Renal pelvis (tissue), 4 donors: ENCODE measurements around the gene CCDC85C. TPM values are rescaled to one million over a fixed set of nuclear protein-coding genes. Genes with fewer than 3 reads are reported as not detected.
A peak's percentile ranks its signal among the peaks of the same experiment; 100 is the strongest.

Experiments
- DNase-seq: peaks from one replicate; pipeline ENCODE4 v3.0.0-alpha.2; 2013
- polyA plus RNA-seq, 3 donors: library from polyadenylated mRNA; unstranded; fragments of 120-200 nt; gene quantifications; one replicate each; pipeline ENCODE4 v1.2.1, GENCODE V29; 2013; ENCODE audit not compliant: insufficient read length in 3 of 3

CCDC85C gene
- polyA plus RNA-seq, 3 donors = 28.9 to 36.7 (median 34.5) TPM

DNA sequence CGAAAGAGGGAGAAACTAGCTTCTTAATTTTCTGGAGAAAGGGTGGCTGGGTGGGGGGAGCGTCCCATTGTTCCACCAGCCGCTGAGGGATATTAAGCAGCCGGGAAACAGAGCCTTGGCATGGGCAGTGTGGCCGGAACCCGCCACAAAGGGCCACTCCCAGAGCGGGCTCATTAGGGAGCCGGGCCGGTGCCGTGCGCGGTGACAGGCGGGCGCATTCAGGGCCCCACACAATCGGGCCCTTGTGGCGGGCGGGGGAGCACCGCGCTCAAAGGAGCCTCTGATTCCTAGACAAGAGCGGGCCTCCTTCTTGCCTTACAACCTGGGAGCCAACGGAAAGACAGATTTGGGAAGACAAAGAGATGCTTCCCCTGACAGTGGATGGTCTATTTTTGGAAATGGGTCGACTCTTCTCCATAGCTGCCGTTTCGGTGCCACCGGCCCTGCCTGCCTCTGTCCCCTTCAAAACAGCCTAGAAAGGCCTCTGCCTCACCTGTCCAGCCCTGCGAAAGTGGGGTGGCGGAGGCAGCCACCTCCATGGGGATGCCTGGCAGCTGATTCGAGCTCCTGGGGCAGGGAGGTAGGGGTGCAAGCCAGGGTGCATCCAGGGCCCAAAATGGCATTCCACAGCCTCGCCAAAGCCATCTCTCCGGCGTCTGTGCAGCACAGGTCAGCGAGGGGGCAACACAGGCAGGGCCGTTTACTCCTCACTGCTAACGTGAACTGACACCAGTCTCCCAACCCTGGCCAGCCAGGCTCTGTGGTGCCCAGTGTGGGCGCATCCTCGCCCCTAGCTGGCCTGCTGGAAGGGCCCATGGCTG lies 10.9 kb downstream of the CCDC85C start:
- DNase-seq = no peak

DNA sequence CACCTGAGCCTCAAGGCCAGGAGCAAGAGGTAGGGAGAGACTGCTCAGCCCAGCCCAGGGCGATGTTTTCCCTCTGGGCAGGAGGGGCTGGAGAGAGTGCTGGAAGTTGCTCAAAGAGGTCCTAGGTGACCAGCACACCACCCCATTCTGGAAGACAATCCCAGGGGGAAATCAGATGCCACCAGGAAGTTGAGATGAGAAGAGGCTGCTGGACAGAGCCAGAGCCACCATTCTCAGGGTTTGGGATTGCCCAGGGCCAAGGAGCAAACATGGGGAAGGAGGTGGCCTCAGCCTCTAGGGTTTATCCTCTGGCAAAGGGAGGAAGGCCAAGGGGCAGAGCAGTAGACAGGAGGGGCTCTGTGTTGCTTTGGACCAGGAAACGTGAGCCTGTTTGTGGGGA lies 11.6 kb downstream of the CCDC85C start:
- DNase-seq = no peak

DNA sequence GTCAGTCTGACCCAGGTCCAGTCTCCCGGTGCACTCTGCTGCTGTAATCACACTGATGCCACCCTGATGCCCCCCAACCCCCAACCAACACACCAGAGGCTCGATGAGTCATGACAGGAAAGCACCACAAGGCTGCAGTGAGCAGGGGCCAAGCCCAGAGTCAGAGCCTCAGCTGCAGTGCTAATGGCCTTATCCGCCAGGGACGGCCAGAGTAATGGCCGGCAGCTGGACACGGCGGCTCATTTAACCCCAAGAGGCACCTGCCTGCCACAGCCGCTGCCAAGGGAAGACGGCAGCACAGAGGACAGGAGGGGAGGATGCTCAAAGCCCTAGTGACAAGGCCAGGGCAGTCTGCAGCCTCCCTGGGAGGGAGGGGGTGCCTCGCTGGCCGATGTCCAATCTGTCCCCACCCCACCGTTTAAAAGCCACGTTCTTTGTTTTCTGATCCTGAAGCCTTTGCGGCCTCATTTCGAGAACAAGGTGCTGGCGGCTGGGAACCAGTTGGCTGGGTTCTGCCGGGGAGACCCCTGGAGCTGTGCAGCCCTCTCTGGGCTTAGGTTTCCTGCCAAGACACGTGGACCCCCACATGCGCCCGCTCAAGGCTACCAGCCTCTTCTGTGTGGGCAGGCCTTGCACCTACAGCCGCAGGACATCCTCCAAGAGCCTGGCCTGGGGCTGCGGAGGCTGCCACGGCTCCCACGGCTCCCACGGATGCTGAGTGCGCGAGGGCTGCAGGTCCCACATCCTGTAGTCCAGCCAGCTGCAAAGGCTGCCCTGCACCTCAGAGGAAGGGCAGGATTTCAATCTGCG lies 13.1 kb downstream of the CCDC85C start:
- DNase-seq = no peak

DNA sequence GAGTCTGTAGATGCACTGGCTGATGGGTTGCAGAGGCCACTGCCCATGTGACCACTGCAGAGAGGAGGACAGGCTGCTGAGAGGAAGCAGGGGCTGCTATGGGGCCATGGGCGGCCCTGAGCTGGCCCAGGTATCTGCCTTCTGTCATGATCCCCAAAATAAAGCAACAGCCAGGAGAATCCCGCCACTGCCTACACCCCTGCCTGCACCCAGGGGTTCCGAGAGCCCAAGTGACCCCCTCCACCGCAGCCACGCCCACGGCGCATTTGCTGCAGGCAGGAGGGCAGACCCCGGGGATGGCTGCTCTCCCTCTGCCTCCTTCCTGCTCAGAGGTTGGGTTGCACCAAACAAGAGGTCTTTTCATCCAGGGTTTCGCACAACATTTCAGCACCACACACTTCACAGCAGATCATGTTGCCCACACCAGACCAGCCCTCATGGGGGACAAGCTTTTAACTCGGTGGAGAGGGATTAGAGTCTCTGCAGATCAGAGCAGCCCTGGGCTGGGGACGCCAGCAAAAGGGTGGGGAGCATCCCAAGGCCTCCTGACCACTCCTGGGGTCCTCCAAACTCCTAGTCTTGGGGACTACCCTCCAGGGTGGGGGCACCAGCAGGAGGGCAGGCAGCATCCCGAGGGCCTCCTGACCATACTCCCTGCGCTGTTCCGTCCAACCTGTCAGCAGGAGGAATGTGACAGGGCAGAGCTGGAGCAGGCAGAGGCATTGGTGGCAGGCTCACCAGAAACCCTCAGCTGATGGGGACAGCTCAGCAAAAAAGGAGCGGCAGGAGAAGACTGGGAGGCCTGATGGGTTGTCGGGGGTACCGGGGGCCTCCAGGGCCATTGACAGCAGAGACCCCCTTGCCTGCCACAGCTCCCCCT lies 14.1 kb downstream of the CCDC85C start:
- DNase-seq = no peak

DNA sequence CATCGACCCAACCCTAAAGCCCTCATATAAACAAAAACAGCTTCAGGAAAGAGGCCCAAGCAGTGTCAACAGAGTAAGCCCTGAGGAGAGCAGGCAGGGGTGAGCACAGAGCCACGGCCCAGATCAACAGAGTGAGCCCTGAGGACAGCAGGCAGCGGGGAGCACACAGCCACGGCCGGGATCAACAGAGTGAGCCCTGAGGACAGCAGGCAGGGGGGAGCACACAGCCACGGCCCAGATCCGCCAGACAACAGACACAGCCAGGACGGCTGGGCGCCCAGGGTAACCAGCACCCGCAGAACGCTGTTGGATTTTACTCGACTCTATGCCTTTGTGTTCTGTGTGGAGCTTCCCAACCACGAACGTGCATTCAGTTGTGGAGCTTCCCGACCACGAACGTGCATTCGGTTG lies 15.0 kb downstream of the CCDC85C start:
- DNase-seq = no peak

DNA sequence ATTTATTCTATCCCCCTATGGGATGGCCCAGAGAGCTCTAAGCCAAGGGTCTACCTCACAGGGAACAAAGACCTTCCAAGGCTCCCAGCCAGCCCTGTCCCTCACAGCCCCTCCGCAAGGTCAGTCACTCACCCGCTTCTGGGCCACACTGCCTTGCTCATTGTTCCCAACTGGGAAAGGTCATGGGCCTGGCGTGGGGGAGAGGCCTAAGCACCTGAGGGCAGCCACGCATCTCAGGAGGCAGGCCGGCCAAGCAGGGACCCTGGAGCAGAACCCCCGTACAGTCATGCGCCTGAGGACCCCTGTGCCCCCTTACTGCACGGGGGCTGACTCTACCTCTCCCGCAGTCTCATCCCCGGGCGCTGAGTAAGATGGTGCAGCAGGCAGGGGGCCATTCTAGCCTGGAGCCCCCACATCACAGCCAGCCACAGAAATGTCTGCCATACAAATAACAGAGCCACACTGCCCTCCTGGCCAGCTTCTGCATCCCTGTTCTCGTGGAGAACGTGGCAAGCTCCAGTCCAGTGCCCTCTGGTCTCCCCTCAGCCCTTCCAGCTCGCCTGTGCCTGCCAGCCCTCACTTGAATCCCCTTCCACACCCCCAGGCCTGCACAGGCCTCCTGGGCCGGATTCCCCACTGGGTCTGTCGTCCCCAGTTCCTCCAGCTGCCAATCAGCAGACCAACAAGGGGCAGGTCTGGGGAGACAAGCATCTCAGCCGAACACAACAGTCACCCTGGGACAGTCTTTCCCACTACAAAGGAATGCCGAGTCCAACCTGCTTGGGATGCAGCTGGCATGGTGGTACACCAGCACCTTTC lies 16.3 kb downstream of the CCDC85C start:
- no peak for DNase-seq

DNA sequence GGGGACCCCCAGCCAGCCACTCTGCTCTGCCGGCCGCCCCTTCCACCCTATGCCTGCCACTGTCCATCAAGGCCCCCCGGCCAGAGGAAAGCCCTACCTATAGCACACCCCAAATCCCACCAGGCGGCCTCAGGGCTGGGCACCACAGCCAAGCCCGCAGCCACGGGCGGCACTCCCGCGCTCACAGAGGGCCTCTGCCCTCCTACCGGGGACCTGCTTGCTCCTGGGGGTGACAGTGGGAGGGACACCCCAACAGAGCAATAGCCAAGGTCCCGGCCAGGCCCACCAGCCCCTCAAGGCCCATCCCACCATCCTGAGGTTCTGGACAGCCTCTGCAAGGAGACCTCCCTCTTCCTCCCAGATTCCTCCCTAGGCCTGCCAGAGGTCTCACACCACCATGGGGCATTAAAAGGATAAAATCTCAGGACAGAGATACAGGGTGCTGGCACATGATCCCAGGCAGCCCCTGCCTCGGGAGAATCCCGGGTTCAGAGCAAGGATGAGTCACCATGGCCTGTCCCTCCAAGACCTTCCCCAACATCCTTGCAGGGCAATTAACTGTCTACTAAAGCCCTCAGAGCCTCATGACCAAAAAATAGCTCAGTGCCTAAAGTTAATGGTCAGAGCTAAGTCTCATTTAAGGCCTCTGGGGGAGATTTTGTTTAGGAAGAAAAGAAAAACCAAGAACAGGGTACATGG lies 17.1 kb downstream of the CCDC85C start:
- no peak for DNase-seq

DNA sequence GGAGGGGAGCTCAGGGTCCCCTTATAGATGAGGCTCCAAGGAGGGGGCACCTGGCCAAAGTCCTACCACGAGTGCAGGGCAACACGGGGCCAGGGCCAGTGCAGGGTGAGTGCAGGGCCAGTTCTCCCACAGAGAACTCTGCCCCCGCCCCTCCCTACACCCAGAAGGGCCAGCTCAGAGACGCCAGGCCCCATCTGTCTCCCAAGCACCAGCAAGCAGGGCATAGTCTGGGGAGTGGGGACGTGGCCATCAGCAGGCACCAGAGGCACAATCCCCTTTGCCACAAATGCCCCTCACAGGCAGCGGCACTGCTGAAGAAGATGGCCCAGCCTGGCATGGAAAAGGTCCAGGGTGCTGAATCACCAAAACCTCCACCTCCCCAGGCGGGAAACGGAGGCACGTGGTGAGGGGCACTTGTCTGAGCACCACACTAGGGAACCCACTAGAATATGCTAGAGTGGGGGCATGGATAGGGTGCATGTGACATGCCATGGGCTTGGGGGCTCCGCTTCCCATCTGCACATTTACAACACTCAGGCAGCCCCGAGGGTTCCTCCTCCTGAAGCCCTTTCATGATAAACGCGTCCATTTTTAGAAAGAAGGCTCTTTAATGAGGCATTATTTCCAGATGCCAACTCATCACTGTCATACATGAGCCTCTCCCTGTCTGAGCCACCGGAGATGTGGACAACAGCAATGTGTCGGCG lies 17.8 kb downstream of the CCDC85C start:
- no peak for DNase-seq

DNA sequence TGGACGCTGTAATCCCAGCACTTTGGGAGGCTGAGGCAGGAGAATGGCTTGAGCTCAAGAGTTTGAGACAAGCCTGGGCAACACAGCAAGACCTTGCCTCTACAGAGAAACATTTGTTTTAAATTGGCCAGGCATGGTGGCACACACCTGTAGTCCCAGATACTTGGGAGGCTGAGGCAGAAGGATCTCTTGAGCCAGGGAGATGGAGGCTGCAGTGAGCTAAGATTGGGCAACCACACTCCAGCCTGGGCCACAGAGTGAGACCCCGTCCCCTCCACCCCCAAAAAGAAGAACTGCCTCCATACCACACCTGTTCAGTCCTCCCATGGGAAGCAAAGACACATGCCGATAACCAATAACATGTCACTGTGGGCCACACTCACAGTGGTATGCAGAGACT lies 19.2 kb downstream of the CCDC85C start:
- no peak for DNase-seq

DNA sequence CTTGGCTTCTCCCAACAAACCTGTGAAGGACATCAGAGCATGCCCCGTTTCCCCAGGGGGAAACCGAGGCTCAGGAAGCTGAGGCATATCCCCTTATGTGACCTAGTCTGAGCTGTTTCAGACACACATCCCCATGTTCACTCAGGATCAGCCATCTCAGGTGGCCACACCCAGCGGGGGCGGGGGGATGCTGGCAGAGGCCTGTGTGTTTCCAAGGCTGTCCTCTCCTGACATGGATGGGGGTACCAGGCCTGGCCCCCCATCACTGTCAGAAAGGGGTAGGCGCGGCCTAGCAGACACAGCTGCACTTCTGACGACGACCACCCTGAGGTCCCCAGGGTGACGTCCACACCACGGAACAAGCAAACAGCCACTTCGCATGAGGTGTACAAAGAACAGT lies 22.1 kb downstream of the CCDC85C start:
- no peak for DNase-seq

DNA sequence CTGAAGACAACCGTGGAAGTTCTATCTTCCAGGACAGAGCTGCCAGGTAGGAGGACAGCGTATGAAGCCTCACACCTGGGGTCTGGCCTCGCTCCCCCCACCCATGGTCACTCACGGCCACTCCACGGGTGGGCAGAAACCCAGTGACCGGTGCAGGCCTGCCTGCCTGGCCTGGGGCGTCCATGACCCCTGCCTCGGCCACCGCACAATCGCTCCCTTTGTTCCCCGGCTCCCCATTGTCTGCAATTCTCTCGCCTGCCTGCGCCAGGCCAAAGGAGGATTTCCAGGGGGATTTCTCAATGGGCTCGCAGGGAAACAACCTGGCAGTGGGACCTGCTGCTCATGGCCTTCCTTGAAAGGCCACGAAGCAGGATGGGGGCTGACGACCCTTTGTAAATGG lies 22.6 kb downstream of the CCDC85C start:
- no peak for DNase-seq

DNA sequence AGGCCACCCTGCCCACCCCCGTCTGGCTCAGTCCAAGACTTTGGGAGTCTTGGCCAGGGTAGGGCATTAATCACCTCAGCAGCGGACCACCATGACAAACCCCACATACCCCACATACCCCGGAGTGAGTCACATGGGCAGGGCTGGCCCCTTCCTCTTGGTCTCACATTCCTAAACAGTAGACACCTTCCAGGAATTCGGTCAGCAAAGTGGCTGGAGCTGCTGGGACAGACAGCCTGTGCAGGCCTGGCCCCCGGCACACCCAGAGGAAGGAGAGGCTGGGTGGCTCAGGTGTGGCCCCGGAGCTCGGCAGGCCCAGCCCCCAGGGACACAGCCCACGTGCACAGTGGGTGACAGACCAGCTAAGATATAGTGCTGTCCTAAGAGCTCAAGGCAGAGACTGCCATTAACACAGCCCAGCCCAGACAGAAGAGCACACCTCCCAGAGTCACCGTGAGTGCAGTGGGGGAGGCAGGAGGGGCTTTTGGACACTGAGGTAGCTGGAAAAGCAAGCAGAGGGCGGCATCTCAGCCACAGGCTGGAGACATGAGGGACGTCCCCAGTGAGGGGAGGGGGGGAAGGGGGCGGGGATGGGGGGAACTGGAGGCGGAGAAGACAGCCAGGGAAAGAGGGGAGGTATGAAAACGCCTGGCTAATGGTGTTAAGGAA lies 24.0 kb downstream of the CCDC85C start:
- DNase-seq = peak; percentile 62

DNA sequence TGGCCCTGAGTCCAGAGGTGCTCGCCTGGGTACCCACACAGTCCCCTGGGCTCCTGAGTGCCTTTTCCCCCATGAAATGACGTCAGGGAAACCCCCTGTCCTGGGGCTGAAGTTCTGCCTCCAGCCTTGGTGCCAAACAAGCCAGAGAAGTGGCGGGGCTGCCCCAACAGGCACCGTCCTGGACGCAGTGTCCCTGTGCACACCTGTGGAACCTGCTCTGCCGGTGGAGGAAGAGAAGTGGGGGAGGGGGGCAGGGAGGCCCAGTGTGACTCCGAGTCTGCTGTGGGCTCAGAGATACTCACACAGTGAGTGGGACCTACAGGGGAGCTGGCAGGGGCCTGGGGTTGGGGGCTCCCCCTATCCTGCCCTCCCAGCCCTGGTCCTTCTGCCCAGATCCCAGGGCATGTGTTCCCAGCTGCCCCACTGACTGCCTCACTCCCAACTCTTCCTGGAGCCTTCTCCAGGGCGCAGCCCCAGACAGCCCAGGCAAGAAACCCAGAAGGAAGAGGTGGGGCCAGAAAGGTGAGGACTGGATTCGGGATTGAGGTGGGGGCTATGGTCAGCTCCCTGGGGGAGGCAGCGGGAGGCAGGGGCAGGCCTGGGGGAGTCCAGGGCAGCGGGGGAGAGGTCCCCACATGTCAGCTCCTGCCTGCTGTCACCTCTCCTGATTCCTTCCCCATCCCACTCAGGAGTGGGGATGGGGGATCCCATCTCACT lies 24.7 kb downstream of the CCDC85C start:
- no peak for DNase-seq

DNA sequence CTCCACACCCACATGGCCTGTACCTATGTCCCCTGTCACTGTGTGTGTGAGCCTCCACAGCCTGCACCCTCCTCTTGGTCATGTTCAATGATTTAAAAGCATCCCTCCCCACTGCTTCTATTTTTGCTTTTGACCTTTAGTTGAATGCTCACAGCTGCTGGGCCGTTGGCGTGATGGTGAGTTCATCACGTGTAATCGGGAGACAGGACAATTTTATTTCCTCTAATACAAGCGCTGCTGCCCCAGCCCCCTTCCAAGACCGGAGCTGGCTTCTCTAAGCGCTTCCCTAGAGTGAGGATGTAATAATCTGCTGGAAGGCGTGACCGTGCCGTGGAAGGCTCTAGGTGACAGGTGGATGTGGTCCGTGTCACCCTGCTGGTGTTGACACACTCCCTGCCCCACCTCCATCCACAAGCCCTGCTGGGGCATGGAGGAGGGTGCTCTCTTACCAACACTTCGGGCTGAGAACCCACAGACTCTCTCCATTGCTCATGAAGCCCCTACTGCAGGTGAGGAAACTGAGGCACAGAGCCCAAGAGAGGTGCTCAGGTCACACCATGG lies 25.4 kb downstream of the CCDC85C start:
- DNase-seq = no peak

DNA sequence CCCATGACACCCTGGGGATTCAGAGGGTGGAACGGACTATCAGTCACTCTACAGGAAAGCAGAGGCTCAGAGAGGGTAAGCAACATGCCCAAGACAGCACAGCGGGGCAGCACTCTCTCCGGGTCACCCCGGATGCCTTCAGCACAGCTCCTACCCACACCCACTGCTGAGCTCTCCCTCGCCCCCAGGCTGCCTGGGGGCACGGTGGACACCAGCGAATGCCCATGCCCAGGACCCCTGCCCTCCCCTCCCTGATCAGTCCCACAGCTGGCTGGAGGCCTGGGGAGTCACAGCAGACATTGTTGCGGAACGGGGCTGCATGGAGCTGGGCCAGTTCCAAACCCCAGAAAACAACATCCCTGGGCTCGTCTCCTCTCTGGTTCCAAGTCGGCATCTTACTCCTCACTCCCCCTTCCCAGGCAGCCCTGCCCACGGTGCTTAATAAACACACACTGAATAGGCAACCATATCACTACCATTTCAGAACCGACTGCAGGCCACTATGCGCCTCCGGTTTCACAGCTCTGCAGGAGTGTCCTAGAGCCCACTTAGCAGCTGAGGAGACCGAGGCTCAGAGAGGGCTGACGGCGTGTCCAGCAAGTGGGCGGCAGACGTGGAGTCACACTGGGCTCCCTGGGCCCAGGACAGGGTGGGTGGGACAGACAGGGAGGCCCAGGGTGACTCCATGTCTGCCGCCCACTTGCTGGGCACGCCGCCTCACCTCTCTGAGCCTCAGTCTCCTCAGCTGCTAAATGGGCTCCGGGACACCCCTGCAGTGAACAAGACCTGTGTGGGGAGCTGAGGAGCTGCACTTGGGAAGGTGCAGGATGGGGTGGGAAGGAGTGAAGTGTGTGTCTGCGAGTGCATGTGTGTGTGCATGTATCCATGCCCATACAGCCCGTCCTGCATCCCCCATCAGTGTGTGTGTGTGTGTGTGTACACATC lies 27.0 kb downstream of the CCDC85C start:
- no peak for DNase-seq

DNA sequence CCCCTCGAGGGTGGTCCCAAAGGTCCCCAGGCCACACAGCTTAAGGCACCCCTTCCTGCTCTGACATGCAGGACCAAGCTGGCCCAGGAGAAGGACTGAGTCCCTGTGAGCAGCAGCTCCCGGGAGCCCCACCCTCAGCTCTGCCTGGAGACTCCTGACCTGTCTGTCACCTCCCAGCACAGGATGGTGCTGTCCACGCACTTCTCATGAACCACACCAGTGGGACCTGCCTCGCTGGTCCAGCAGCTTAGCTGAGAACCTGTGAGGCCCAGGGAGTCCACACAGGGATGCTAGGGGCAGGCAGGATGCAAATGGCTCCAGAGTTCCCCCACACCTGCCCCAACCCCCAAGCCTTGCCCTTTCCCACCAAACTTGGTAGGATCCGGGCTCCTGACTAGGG lies 27.7 kb downstream of the CCDC85C start:
- DNase-seq = no peak
